GM21515 (cell line): ENCODE results near the gene PAQR3.

Experiments
- ATAC-seq: cut with Tn5 transposase; IDR thresholded peaks from one replicate; pipeline ENCODE4 v1.9.1; 2021; ENCODE audit not compliant: unreplicated experiment

Gene PAQR3

GRCh38 chr4:78938868-78939666 is at the start of gene PAQR3:
TSS of gene PAQR3 (minus strand) at chr4:78939438. CDS start at chr4:78939224, 214 bp downstream.
- peak; percentile 99 for ATAC-seq

- no peak for ATAC-seq
Observed at GRCh38 chr4:78987683-78988082, 48.4 kb upstream of the PAQR3 start.

GRCh38 chr4:78984593-78984992 is 45.4 kb upstream of the PAQR3 start:
- no peak for ATAC-seq

- ATAC-seq, result no peak
Observed at GRCh38 chr4:78975865-78976264, 36.6 kb upstream of the PAQR3 start.

- ATAC-seq, result no peak
Observed at GRCh38 chr4:78971776-78972175, 32.5 kb upstream of the PAQR3 start.

- no peak for ATAC-seq
Observed at GRCh38 chr4:78971326-78971725, 32.1 kb upstream of the PAQR3 start.

- ATAC-seq, result no peak
Observed at GRCh38 chr4:78962597-78963115, 23.4 kb upstream of the PAQR3 start.

- ATAC-seq, result no peak
Observed at GRCh38 chr4:78960926-78961325, 21.7 kb upstream of the PAQR3 start.

- ATAC-seq, result no peak
Observed at GRCh38 chr4:78956975-78957374, 17.7 kb upstream of the PAQR3 start.

GRCh38 chr4:78953769-78954666 is 14.8 kb upstream of the PAQR3 start:
- ATAC-seq, result no peak

GRCh38 chr4:78953231-78953630 is 14.0 kb upstream of the PAQR3 start:
- ATAC-seq, result no peak

GRCh38 chr4:78951862-78952472 is 12.7 kb upstream of the PAQR3 start:
- ATAC-seq, result peak; percentile 79

- no peak for ATAC-seq
Observed at GRCh38 chr4:78949735-78950134, 10.5 kb upstream of the PAQR3 start.

- ATAC-seq, result no peak
Observed at GRCh38 chr4:78945651-78946179, 6.5 kb upstream of the PAQR3 start.

- ATAC-seq, result no peak
Observed at GRCh38 chr4:78944381-78944780, 5.1 kb upstream of the PAQR3 start.

GRCh38 chr4:78940752-78941151 is 1.5 kb upstream of the PAQR3 start:
- ATAC-seq, result no peak

GRCh38 chr4:78939667-78940008 is 400 bp upstream of the PAQR3 start:
- ATAC-seq, result peak; percentile 15

- ATAC-seq, result no peak
Observed at GRCh38 chr4:78938474-78938867, 767 bp downstream of the PAQR3 start.

- ATAC-seq, result no peak
Observed at GRCh38 chr4:78937837-78938236, 1.4 kb downstream of the PAQR3 start.

GRCh38 chr4:78936989-78937388 is 2.2 kb downstream of the PAQR3 start:
- ATAC-seq, result no peak

GRCh38 chr4:78930016-78930629 is 9.1 kb downstream of the PAQR3 start:
- ATAC-seq, result no peak
